GM21825 (cell line): ENCODE data around the gene TBC1D5.

ENCODE experiments used
- ATAC-seq: cut with Tn5 transposase; IDR thresholded peaks from one replicate; pipeline ENCODE4 v1.9.1; 2021; ENCODE audit warnings: mild to moderate bottlenecking, moderate library complexity; ENCODE audit not compliant: unreplicated experiment

The TBC1D5 gene

DNA sequence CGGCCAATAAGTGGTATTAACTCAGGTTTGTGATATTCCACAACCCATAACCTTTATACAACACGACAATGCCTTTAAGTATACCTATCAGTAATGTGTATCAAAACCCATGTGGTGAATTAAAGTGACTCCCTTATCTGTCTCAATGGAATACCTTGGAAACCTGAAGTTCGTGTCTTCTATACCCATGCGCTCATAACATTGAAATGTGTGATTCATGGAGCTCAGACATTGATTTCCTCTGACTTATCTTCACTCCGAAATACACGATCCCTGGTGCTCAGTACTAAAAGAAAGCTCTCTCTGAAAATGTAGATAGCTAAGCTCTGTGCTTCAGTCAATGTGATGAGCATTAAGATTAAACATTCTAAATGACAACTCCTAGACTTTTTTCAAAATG lies 140.3 kb downstream of the TBC1D5 start:
- ATAC-seq: no peak

DNA sequence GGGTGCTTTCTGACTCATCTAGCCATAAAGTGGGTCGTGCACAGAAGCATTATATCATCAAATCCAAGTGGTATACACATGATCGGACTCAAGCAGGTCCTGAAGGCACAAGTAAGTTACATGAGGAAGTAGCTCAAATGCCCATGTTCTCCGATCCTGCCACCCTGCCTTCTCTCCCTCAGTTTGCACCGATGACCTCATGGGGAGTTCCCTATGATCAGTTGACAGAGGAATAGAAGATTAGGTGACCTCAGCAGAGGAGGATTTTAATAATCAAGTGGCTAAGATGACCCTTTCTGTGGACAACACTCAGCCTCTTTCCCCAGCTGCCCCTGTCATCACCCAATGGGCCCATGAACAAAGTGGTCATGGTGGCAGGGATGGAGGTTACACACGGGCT lies 149.5 kb downstream of the TBC1D5 start:
- ATAC-seq: no peak

DNA sequence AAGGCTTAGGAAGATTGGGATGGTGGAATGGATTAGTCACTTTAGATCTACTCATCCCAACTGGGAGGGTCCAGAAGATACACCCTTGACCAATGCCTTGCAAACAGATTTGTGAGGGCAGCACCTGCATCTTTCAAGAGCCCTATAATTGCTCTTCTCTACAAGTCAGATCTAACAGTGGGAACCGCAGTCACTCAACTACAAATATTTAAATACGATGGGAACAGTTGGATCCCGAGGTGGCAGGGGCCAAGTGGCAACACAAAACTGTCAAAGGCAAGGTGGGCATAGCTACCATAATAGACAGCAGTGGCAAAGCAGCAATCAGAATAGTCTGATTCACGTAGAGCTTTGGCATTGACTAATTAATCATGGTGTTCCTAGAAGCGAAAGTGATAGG lies 152.0 kb downstream of the TBC1D5 start:
- ATAC-seq: no peak

DNA sequence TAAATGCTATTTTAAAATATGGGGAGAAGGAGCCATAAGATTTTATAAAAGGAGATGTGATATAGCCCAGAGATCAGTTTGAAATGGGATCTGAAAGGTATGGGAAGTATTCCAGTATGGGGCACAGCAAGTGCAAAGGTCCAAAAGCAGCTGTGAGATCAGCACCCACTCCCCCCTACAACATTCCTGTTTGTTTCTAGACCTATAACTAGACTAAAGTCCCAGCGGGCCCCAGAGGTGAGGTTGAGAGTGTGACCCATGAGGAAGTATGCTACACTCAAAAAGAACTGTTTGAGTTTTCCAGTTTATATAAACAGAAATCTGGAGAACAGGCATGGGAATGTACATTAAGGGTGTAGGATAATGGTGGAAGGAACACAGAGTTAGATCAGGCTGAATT lies 152.5 kb downstream of the TBC1D5 start:
- ATAC-seq: no peak

DNA sequence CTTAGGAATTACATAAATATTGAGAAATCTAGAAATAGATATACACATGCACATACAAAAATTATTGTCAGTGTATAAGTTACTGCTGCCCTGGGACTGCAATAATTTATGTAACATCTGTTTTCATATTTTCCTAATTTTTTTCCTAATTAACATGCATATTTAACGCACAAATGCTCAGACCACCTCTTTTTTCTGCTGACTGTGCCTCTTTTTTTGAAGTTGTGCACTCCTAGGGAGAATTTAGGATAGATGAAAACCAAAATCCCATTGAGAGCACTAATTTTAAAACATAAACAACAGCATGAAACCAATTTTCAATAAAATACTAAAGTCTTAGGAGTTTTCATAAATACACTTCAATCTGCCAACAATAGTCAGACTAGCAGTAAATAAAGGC lies 154.0 kb downstream of the TBC1D5 start:
- no peak for ATAC-seq

DNA sequence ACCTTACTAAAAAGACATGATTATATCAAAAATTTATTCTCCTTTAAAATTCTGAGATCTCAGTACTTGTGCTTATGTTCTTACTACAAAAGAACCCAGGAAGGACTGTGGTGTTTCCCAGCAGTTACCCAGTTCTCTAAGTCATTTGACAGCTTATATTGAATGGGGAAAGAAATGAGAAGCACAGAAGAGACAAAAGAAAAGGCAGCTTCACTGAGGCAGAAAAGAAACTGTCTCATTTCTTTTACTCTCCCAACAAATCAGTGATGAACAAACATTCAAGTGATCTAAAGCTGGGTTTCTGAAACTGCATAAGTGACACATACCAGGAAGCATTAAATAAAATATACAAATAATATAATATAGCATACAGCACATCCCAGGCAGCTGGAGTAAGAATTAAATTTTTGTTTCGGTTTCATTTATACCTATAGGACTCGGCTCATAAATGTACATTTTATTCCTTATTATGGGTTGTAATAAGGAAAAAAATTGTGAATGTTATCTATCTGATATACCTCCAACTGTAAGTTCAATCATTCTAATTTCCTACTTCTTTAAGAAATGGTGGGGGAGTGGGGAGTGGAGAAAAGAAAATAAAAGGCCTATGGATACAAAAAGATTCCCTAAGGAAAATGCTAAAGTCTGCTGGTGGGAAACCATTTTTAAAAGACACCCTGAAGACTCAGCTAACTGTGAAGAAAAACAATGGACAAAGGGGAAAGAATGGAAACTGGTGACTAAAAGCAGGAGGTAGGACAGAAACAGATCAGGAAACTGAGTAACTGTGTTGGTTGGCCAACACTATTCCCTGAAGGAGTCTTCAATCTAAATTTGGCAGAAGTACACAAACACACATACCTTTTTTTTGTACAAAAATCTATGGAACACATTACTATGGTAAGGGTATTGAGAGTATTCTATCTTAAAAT lies 156.8 kb downstream of the TBC1D5 start:
- ATAC-seq: no peak

DNA sequence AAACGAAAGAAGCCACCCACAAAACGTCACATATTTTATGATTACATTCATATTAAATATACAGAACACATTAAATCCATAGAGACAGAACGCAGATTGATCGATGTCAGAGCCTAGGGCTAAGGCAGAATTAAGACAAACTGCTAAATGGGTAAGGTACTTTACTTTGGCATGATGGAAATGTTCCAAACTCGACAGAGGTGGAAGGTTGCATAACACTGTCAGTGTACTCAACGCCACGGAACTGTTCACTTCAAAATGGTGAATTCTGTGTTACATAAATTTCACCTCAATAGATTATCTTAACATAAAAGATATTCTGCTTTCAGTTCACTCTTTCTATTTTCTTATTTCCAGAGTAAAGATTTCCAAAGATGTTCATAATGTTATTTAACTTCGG lies 158.4 kb downstream of the TBC1D5 start:
- ATAC-seq: no peak

DNA sequence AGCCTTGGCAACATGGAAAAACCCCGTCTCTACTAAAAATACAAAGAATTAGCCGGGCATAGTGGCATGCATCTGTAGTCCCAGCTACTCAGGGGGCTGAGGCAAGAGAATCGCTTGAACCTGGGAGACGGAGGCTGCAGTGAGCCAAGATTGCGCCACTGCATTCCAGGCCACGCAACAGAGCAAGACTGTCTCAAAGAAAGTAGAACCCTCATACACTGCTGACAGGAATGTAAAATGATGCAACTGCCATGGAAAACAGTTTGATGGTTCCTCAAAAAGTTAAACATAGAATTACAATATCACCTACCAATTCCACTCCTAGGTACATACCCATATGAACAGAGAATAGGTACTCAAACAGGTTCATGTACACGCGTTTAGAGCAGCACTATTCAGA lies 158.9 kb downstream of the TBC1D5 start:
- no peak for ATAC-seq

DNA sequence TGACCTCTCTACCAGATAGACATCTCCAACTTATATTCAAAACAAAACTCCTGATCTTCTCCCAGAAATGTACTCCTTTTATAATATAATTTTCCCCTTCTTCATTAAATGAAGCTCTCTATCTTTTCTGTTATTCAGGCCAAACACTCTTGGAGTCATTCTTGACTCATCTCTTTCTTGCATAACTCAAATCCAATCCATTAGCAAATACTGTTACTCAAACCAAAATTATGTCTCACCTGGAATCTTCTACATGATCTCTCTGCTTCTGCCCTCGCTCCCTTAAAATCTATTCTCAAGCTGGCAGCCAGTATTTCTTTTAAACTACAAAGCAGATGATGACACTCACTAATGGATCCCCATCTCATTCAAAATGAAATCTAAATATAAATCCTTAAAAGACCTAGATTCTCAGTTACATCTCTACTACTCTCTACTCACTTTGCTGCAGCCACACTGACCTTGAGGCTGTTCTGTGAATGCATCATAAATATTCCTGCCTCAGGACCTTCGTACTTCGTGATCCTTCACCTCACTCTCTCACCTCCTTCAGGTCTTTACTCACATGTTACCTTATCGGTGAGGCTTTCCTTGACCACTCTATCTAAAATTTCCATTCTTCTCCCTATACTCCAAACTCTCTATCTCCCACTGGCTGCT lies 160.9 kb downstream of the TBC1D5 start:
- no peak for ATAC-seq

DNA sequence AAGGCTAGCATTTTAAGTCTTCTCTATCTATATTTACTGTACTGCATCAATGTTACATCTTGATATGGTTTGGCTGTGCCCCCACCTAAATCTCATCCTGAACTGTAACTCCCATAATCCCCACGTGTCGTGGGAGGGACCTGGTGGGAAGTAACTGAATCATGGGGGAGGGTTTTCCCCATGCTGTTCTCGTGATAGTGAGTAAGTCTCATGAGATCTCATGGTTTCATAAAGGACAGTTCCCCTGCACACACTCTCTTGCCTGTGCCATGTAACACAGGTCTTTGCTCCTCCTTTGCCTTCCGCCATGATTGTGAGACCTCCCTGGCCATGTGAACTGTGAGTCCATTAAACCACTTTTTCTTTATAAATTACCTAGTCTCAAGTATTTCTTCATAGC lies 161.5 kb downstream of the TBC1D5 start:
- no peak for ATAC-seq

DNA sequence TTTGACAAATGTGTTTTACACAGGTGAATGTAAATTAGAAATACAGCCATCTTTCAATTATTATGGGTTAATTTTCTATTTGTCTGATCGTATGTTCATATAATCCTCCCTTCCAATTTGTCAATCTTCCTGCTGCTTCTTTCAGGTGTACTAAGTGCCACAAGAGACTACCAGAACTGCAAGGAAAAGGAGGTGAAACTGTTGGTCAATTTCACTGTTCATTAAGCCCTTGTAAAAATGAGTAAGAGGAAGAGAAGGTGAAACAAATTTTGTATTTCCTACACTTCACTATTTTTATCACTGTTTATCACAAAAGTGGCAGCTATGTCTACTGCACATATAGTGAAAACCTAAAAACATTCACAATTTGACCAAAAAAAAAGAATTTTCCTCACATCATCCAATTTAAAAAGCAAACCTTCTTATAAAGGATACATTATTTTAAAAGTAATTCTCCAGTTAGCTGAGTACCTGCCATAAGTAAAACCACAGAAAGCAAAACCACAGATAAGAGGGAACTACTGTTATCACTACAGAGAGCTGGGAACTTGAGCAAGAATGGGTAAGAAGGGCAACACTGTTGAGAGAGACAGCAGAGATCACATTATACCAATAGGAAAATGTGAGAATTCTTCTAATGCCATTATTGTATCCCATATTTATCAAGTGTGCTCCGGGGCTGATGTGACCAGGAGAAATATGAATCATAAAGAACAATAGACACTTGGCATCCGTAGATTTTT lies 163.0 kb downstream of the TBC1D5 start:
- peak; percentile 99 for ATAC-seq

DNA sequence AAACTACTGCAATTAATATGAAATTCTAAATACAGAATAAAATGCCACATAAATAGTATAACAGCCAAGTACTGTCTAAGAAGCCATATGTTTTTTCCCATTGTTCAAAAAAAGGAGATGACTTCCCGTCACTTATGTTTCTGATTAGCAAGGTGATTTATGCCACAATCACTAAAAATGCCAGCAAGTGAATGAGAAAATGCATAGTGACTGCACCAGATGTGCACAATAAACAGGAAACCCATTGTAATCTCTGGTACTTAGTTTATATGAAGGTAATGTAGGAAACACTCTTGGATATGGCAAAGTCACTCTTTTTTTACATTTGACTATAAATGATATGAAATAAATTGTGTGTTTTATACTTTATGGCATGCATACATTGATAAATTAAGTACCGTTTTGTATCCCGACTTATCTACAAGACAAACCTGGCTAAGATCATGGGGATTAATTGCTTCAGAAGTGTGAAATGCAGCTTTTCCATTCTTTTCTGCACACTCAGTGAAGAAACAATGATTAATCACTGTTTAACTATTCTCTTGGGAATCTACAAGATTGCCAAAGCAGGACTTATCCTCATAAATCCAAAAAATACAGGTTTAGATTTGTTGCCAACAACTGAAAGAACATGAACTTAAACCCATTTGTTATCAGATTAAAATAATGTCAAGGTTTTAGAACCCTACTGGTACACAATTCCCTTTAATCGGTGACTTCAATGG lies 164.5 kb downstream of the TBC1D5 start:
- ATAC-seq: no peak

DNA sequence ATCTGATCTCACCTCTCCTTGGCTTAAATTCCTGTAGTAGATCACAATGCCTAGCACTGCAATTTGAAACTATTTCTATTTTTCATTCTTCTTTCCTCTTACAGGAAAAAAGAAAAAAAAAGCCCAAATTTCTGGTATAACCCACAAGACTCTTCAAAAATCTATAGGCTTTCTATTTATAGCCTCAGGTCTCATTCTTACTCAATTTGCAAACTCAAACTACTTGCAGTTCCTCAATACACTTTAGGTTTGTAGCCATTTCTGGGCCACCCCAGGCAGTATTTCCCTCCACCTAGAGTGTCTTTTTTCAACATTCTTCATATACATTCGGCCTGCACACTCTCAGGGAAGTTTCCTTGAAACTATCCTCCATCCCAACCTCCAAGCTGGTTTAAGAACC lies 169.0 kb downstream of the TBC1D5 start:
- peak; percentile 95 for ATAC-seq

DNA sequence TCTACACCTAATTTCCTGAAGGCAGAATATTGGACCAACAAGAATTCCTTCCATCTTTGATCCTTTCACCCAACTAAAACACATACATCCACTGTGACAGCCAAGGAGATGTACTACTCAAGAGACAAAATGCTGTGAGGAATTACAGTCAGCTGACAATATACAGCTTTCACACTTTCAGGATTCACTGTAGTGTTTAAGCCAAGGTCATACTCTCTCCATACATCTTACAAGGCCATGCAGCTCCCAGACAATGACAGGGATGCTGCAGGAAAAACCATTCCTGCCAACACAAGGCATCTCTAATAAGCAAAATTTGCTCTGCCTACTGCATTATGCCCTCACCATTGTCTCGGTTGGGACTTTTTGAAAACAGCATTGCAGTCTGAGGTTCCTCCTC lies 170.7 kb downstream of the TBC1D5 start:
- ATAC-seq: no peak

DNA sequence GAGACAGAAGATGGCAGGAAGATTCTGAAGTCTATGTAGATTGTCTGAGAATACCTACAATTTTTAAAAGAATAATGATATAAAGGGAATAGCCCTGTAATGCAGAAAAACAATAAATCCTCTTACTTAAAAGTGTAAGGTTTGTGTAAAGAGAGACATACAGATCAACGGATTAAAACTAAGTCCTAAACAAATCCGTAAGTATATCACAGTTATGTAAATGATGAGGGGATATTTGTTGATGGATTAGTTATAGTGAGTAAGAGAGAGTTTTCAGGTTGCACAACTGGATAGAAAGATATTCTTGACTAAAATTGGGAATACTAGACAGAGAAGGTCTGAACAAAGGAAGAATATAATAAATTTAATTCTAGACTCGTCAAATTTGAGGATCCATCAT lies 179.6 kb downstream of the TBC1D5 start:
- no peak for ATAC-seq

DNA sequence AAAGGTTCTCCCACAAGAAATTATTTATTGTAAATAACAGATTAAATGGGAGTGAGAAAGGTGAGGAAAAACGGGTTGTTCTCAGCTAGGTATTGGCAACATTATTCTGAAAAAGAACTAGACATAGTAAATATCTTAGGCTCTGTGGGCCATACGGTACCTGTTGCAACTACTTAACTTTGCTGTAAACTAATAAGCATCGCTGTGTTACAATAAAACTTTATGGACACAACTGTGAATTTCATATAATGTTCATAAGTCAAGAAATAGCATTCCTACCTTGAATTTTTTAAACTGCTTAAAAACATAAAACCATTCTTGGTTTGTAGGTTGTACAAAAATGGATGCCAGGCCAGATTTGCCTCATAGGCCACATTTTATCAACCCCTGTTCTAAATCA lies 183.9 kb downstream of the TBC1D5 start:
- ATAC-seq: no peak

DNA sequence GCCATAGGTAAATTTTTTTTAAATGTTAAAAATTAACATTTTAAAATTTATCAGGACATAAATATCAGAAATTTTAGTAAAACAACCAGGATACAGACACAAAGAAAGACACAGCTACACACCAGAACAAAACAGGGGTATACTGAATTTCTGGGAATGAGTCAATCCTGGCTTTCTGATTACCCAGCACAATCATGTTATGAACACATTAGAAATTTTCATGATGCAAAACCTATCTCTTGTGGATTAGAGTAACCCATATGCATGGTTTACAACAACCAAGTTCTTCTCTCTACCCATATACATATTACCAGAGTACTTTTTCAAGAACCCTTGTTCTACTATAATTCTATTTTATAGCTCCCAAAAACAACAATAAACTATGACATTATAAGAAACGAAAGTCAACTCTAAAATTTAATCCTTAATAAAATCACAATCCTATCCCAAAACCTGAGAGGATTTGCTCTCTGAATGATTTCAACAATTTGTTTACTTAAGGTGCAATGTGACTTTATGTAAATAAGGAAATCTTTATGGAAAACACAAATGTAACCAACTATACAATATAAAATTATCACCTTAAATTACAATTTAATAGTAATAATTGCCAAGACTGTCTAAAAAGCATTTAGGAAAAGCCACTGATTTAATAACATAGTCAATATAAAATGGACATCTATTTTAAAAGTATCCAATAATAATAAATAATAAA lies 184.5 kb downstream of the TBC1D5 start:
- no peak for ATAC-seq

DNA sequence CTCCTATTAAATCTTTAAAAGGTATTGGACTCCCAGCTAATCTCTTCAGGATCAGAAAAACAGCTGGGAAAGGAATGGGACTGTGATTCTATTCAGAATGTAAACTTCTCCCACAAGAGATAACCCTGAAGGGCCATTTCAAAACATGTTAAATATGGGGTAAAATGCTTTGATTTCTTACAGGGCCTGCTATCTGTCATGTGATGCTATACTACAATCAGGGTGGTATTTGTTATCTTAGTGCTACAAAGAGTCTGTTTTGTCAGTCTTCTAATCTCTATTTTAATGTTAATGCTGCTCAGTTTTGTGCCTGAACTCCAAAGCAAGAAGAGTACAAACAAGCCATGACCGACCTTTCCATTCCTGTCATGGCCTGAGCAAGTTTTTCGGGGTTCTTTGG lies 186.9 kb downstream of the TBC1D5 start:
- ATAC-seq: no peak

DNA sequence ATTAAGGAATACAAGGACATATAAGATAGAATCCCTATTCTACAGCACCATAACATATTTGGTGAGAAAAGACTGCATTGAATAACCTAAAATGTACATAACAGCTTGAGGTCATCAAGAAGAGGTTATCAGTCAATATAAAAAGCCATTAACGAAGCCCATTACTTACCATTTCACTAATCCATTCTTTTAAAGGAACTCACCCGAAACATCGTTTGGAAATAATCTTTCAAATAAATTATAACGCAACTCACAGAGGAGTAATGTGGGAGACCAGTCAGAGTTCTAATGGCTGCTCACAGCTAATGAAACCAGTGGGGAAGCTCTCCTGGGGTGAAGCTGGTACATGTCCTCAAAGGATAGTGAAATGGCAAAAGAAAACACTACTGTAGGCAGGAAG lies 188.4 kb downstream of the TBC1D5 start:
- ATAC-seq: no peak

DNA sequence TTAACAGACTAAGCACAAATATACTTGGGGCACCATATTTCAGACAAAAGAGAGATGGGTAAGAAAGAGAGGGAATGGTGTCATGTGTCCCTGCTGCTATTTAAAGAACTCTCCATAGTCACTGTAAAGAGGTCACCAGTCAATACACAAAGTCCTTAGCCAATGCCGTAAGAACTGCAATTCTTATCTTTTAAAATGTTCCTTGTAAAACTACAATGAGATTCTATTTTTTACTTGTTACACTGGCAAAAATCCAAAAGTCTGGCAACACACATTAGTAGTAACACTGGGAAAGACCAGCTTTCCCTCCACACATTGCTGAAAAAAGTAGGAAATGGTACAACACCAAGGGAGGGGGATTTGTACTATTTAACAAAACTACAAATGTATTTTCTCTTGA lies 189.4 kb downstream of the TBC1D5 start:
- ATAC-seq: no peak
